Measurements from ENCODE around the gene SHQ1. TPM values are rescaled to one million over a fixed set of nuclear protein-coding genes. Genes with fewer than 3 reads are reported as not detected.
A peak's percentile ranks its signal among the peaks of the same experiment; 100 is the strongest.

The SHQ1 gene
- total RNA-seq, 1 donor from 2014 or later: 20.7 TPM

GRCh38 chr3:72810063-72810462 is 38.2 kb downstream of the SHQ1 start:
- Mint-ChIP-seq H3K36me3 (ENCODE audit: low read depth) (no peaks in the 10 kb centered on the region), H3K27ac (ENCODE audit: unreplicated experiment) (peak overlapping the region; percentile 74), H3K9me3 (no peaks in the 10 kb centered on the region), H3K27me3 (ENCODE audit: low read depth) (no peaks in the 10 kb centered on the region), H3K4me1 (peaks cover 4% of the 10 kb centered on the region), H3K4me3 (no peak overlapping the region)
- no peak for DNase-seq (ENCODE audit: low read depth, low spot score)
- TF ChIP-seq CTCF (conservative IDR thresholded peaks at IDR 0.05): no peak

- H3K27me3 Mint-ChIP-seq (ENCODE audit: low read depth): no peaks in the 10 kb centered on the region
- H3K4me1 Mint-ChIP-seq: no peaks in the 10 kb centered on the region
- no peak for DNase-seq (ENCODE audit: low read depth, low spot score)
- peaks cover 2% of the 10 kb centered on the region for H3K36me3 Mint-ChIP-seq (ENCODE audit: low read depth)
- no peak overlapping the region for H3K4me3 Mint-ChIP-seq
- no peaks in the 10 kb centered on the region for H3K9me3 Mint-ChIP-seq
- TF ChIP-seq CTCF (conservative IDR thresholded peaks at IDR 0.05): no peak
- no peak overlapping the region for H3K27ac Mint-ChIP-seq (ENCODE audit: unreplicated experiment)
Measured at GRCh38 chr3:72804361-72804760, 43.9 kb downstream of the SHQ1 start.

- peaks cover 2% of the 10 kb centered on the region for H3K36me3 Mint-ChIP-seq (ENCODE audit: low read depth)
- no peaks in the 10 kb centered on the region for H3K9me3 Mint-ChIP-seq
- no peaks in the 10 kb centered on the region for H3K27me3 Mint-ChIP-seq (ENCODE audit: low read depth)
- no peaks in the 10 kb centered on the region for H3K4me1 Mint-ChIP-seq
- no peak for DNase-seq (ENCODE audit: low read depth, low spot score)
- TF ChIP-seq CTCF (conservative IDR thresholded peaks at IDR 0.05): no peak
- H3K4me3 Mint-ChIP-seq: no peak overlapping the region
- no peak overlapping the region for H3K27ac Mint-ChIP-seq (ENCODE audit: unreplicated experiment)
Measured at GRCh38 chr3:72803573-72803972, 44.7 kb downstream of the SHQ1 start.

GRCh38 chr3:72802001-72802400 is 46.2 kb downstream of the SHQ1 start:
- Mint-ChIP-seq H3K9me3 (no peaks in the 10 kb centered on the region), H3K36me3 (ENCODE audit: low read depth) (peaks cover 5% of the 10 kb centered on the region), H3K4me3 (no peak overlapping the region), H3K27me3 (ENCODE audit: low read depth) (no peaks in the 10 kb centered on the region), H3K27ac (ENCODE audit: unreplicated experiment) (peak overlapping the region; percentile 59), H3K4me1 (peaks cover 11% of the 10 kb centered on the region)
- no peak for DNase-seq (ENCODE audit: low read depth, low spot score)
- no peak for TF ChIP-seq CTCF (conservative IDR thresholded peaks at IDR 0.05)

- Mint-ChIP-seq H3K36me3 (ENCODE audit: low read depth) (peaks cover 5% of the 10 kb centered on the region), H3K9me3 (no peaks in the 10 kb centered on the region), H3K27ac (ENCODE audit: unreplicated experiment) (no peak overlapping the region), H3K4me3 (no peak overlapping the region), H3K4me1 (peaks cover 11% of the 10 kb centered on the region), H3K27me3 (ENCODE audit: low read depth) (no peaks in the 10 kb centered on the region)
- DNase-seq (ENCODE audit: low read depth, low spot score): no peak
- TF ChIP-seq CTCF (conservative IDR thresholded peaks at IDR 0.05): no peak
Measured at GRCh38 chr3:72800869-72801268, 47.4 kb downstream of the SHQ1 start.

Data from neural crest cell (in vitro differentiated cells).